ENCODE measurements around the gene FAM221A. TPM values are rescaled to one million over a fixed set of nuclear protein-coding genes. Genes with fewer than 3 reads are reported as not detected.

Gene FAM221A
- total and polyA plus RNA-seq, 2 of the 8 experiments (the other 6 are each of a cell fraction or from before 2014, with no cell fraction given) = 21.5 to 39.0 TPM

- no peak overlapping the region for H3K27ac ChIP-seq (ENCODE audit: low read depth, low read length)
- no peak overlapping the region for H3K4ac ChIP-seq (replicated peaks; ENCODE audit: insufficient read length, low read depth, low read length)
- H2AFZ ChIP-seq (ENCODE audit: low read length) = no peak overlapping the region
- H3K27me3 ChIP-seq (replicated peaks in 1 of 4; ENCODE audit: control insufficient read depth in 3 of 4, extremely low read depth in 1 of 4, insufficient read depth in 3 of 4, low read length in 3 of 4) = no peaks in the 10 kb centered on the region
- H2AK5ac ChIP-seq (ENCODE audit: low read depth, low read length) = no peak overlapping the region
- DNase-seq (ENCODE audit: low read depth in 1 of 2, low spot score in 2 of 2) = no peak
- no peaks in the 10 kb centered on the region for H4K20me1 ChIP-seq (replicated peaks in 1 of 2; ENCODE audit: control insufficient read depth in 1 of 2, insufficient read depth in 2 of 2, low read length in 2 of 2)
- 90% methylated on average over 2 of the region's 2 CpGs; no CpG with 5 or more reads in 1 of the 2 experiments for WGBS, 2 experiments (ENCODE audit: extremely low coverage in 1 of 2, insufficient coverage in 1 of 2, insufficient read length in 1 of 2, insufficient replicate concordance in 2 of 2, low coverage in 1 of 2, low lambda C conversion rate in 2 of 2, missing lambda C conversion rate in 1 of 2)
- H3K23ac ChIP-seq (ENCODE audit: insufficient read length) = no peak overlapping the region
- H4K91ac ChIP-seq (replicated peaks; ENCODE audit: insufficient read length, low read length) = no peak overlapping the region
- H4K8ac ChIP-seq (ENCODE audit: extremely low read depth, insufficient read depth, low read length) = no peak overlapping the region
- H3K79me2 ChIP-seq (ENCODE audit: control insufficient read depth in 1 of 2, insufficient read depth in 2 of 2, low read length in 2 of 2) = peaks cover 0 to 51% of the 10 kb centered on the region in 2 experiments; a peak in 2 of 4 replicates
- ChIA-PET POLR2A (ENCODE audit: partially characterized antibody) (interaction anchor here (0.7 to 0.9 kb wide), 2 partner anchors 8 to 17 kb away, joined by 3 read pairs; no protein-coding TSS in a partner anchor), CTCF (ENCODE audit: partially characterized antibody) (interaction anchor here (0.6 to 4.7 kb wide), 4 partner anchors 10 to 117 kb away, joined by 3 to 37 read pairs (median 4); no protein-coding TSS in a partner anchor)
- no peak overlapping the region for H2BK12ac ChIP-seq (ENCODE audit: low read depth, low read length)
- H3K9me3 ChIP-seq (ENCODE audit: insufficient read depth in 2 of 2, low read depth in 1 of 2, low read length in 1 of 2) = no peaks in the 10 kb centered on the region
- H3K23me2 ChIP-seq (ENCODE audit: low read depth, low read length) = no peaks in the 10 kb centered on the region
- H2BK15ac ChIP-seq (ENCODE audit: low read length) = no peak overlapping the region
- no peak overlapping the region for H3K4me2 ChIP-seq (ENCODE audit: insufficient read depth in 1 of 2, low read depth in 2 of 2, low read length in 2 of 2)
- FAIRE-seq = no peak
- H3K4me3 ChIP-seq (ENCODE audit: extremely low read depth in 1 of 4, insufficient read depth in 2 of 4, low read depth in 3 of 4, low read length in 4 of 4) = no peak overlapping the region
- no peak overlapping the region for H3K9ac ChIP-seq (replicated peaks in 1 of 4; ENCODE audit: extremely low read depth in 1 of 4, low read depth in 3 of 4, low read length in 3 of 4)
- no peak overlapping the region for H4K5ac ChIP-seq (ENCODE audit: insufficient read length, low read depth, low read length)
- H3K79me1 ChIP-seq (ENCODE audit: low read depth, low read length) = no peaks in the 10 kb centered on the region
- H3K18ac ChIP-seq (ENCODE audit: extremely low read depth, low read length) = no peak overlapping the region
- no peak overlapping the region for H3K56ac ChIP-seq (replicated peaks; ENCODE audit: insufficient read length, low read depth, low read length)
- H2BK5ac ChIP-seq (ENCODE audit: low read depth, low read length) = no peak overlapping the region
- H2BK20ac ChIP-seq (ENCODE audit: low read length) = no peak overlapping the region
- H3K14ac ChIP-seq (ENCODE audit: insufficient read length) = no peak overlapping the region
- H3K4me1 ChIP-seq (replicated peaks in 1 of 4; ENCODE audit: control insufficient read depth in 3 of 4, insufficient read depth in 4 of 4, low read length in 3 of 4) = peaks cover 0 to 4% (median 0%) of the 10 kb centered on the region in 4 experiments; a peak in 1 of 7 replicates
- H2BK120ac ChIP-seq (replicated peaks; ENCODE audit: low read depth, low read length) = no peak overlapping the region
- H3K36me3 ChIP-seq (ENCODE audit: control insufficient read depth in 2 of 4, insufficient read depth in 4 of 4, low read length in 3 of 4) = peaks cover 3 to 34% (median 19%) of the 10 kb centered on the region in 4 experiments; a peak in 6 of 8 replicates
- TF ChIP-seq POLR2AphosphoS5 (IDR thresholded peaks at IDR 0.05; ENCODE audit: low read depth, low read length) (no peak), CREB1 (IDR thresholded peaks at IDR 0.05) (no peak), HDAC6 (IDR thresholded peaks at IDR 0.05; ENCODE audit: low read depth, low read length) (no peak), CHD1 (IDR thresholded peaks at IDR 0.05; ENCODE audit: low read depth, low read length) (no peak)
- TF ChIP-seq, protein P1, sequence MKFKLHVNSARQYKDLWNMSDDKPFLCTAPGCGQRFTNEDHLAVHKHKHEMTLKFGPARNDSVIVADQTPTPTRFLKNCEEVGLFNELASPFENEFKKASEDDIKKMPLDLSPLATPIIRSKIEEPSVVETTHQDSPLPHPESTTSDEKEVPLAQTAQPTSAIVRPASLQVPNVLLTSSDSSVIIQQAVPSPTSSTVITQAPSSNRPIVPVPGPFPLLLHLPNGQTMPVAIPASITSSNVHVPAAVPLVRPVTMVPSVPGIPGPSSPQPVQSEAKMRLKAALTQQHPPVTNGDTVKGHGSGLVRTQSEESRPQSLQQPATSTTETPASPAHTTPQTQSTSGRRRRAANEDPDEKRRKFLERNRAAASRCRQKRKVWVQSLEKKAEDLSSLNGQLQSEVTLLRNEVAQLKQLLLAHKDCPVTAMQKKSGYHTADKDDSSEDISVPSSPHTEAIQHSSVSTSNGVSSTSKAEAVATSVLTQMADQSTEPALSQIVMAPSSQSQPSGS (IDR thresholded peaks at IDR 0.05; ENCODE audit: low read length) = no peak
Measured at GRCh38 chr7:23687011-23687410, 7.0 kb downstream of the FAM221A start.

Data from H1 (cell line).